SU-DHL-6 (cell line): Measurements from ENCODE around the gene ZBTB21.

Experiments
- H2AFZ ChIP-seq: fragments of 200-600 bp; sonication (generic); 2 replicates; pipeline ENCODE4 v1.6.1; 2014; ENCODE audit warnings: low read depth, mild to moderate bottlenecking, moderate library complexity, mixed read lengths, antibody characterized with exemption, low read length; ENCODE audit not compliant: severe bottlenecking
- H3F3A ChIP-seq: fragments of 200-600 bp; shearing (Covaris generic); 2 replicates; pipeline ENCODE4 v1.6.0; 2016; ENCODE audit warnings: antibody characterized with exemption, mild to moderate bottlenecking; ENCODE audit not compliant: insufficient read depth
- H3K27ac ChIP-seq: fragments of 200-600 bp; sonication (generic); 2 replicates; pipeline ENCODE4 v1.5.1; 2016; ENCODE audit warnings: low read depth, mild to moderate bottlenecking, low read length, moderate library complexity, mixed read lengths
- H3K27me3 ChIP-seq: fragments of 200-600 bp; sonication (generic), shearing (Covaris generic); 2 replicates; pipeline ENCODE4 v1.6.0; 2014; ENCODE audit warnings: mild to moderate bottlenecking, low read length
- H3K36me3 ChIP-seq: fragments of 200-600 bp; sonication (generic); 2 replicates; pipeline ENCODE4 v1.6.1; 2014; ENCODE audit warnings: mild to moderate bottlenecking, low read length, mixed read lengths
- H3K4me2 ChIP-seq: fragments of 300-600, 200-600 bp; shearing (Covaris generic), sonication (generic); 2 replicates; pipeline ENCODE4 v1.6.0; 2014; ENCODE audit warnings: low read length, low read depth, mild to moderate bottlenecking; ENCODE audit not compliant: poor library complexity, severe bottlenecking
- H3K4me3 ChIP-seq: fragments of 200-600 bp; sonication (generic); 2 replicates; pipeline ENCODE4 v1.5.1; 2014; ENCODE audit warnings: antibody characterized with exemption, low read length, mild to moderate bottlenecking, mixed read lengths; ENCODE audit not compliant: insufficient read depth, poor library complexity, severe bottlenecking
- H3K79me2 ChIP-seq: fragments of 200-600 bp; sonication (generic); 2 replicates; pipeline ENCODE4 v1.6.1; 2014; ENCODE audit warnings: mild to moderate bottlenecking, low read length, moderate library complexity; ENCODE audit not compliant: insufficient read depth
- H3K9ac ChIP-seq: fragments of 200-600 bp; sonication (generic); 2 replicates; pipeline ENCODE4 v1.7.0; 2014; ENCODE audit warnings: mild to moderate bottlenecking, low read length
- H3K9me2 ChIP-seq: fragments of 200-600 bp; sonication (generic); replicated peaks from 2 replicates; pipeline ENCODE4 v1.6.1; 2014; ENCODE audit warnings: low read length; ENCODE audit not compliant: insufficient read depth
- H3K9me3 ChIP-seq: fragments of 200-600 bp; sonication (generic); 2 replicates; pipeline ENCODE4 v1.6.1; 2014; ENCODE audit warnings: low read length, mixed read lengths; ENCODE audit not compliant: insufficient read depth
- H4K20me1 ChIP-seq: fragments of 200-600 bp; sonication (generic); 2 replicates; pipeline ENCODE4 v1.6.1; 2014; ENCODE audit warnings: low read depth, mild to moderate bottlenecking, antibody characterized with exemption, low read length, moderate library complexity, mixed read lengths
- CTCF ChIP-seq: fragments of 200-600 bp; sonication (generic); IDR thresholded peaks from one replicate; pipeline ENCODE4 v1.5.1; 2017; ENCODE audit warnings: antibody characterized with exemption, mild to moderate bottlenecking, low read length, moderate library complexity; ENCODE audit not compliant: insufficient read depth, poor library complexity, severe bottlenecking
- EZH2phosphoT487 ChIP-seq: fragments of 200-600 bp; sonication (generic), shearing (Covaris generic); conservative IDR thresholded peaks from 2 replicates; pipeline ENCODE4 v1.6.1; 2018; ENCODE audit warnings: mild to moderate bottlenecking, antibody characterized with exemption, low read length, moderate library complexity, mixed read lengths

ZBTB21 gene

GRCh38 chr21:41955516-41955915 is 54.6 kb downstream of the ZBTB21 start:
- no peaks in the 10 kb centered on the region for H3K27me3 ChIP-seq
- no peaks in the 10 kb centered on the region for H3K79me2 ChIP-seq
- H3K27ac ChIP-seq, result no peak overlapping the region
- no peaks in the 10 kb centered on the region for H3K9me2 ChIP-seq
- H4K20me1 ChIP-seq, result no peaks in the 10 kb centered on the region
- no peak overlapping the region for H3K4me2 ChIP-seq
- no peak overlapping the region for H2AFZ ChIP-seq
- H3F3A ChIP-seq, result no peaks in the 10 kb centered on the region
- no peaks in the 10 kb centered on the region for H3K9me3 ChIP-seq
- H3K9ac ChIP-seq, result no peak overlapping the region
- H3K4me3 ChIP-seq, result no peak overlapping the region
- H3K36me3 ChIP-seq, result no peaks in the 10 kb centered on the region
- TF ChIP-seq EZH2phosphoT487 (no peak), CTCF (no peak)

- no peaks in the 10 kb centered on the region for H4K20me1 ChIP-seq
- no peaks in the 10 kb centered on the region for H3F3A ChIP-seq
- no peaks in the 10 kb centered on the region for H3K36me3 ChIP-seq
- H3K9me2 ChIP-seq, result no peaks in the 10 kb centered on the region
- H3K9ac ChIP-seq, result no peak overlapping the region
- no peaks in the 10 kb centered on the region for H3K27me3 ChIP-seq
- H3K27ac ChIP-seq, result no peak overlapping the region
- H3K79me2 ChIP-seq, result no peaks in the 10 kb centered on the region
- H3K9me3 ChIP-seq, result no peaks in the 10 kb centered on the region
- no peak for TF ChIP-seq CTCF
- TF ChIP-seq EZH2phosphoT487, result no peak
- no peak overlapping the region for H3K4me3 ChIP-seq
- no peak overlapping the region for H2AFZ ChIP-seq
- H3K4me2 ChIP-seq, result no peak overlapping the region
Observed at GRCh38 chr21:41954654-41955499, 55.3 kb downstream of the ZBTB21 start.

GRCh38 chr21:41953831-41954653 is 56.1 kb downstream of the ZBTB21 start, which contains the start of gene C2CD2:
C2CD2 (minus strand) TSS chr21:41954018; CDS start chr21:41953648, 370 bp downstream.
- Histone ChIP-seq H3K4me3 (no peak within 1 kb of the TSS), H2AFZ (no peak within 1 kb of the TSS), H3K36me3 (no peaks in the 10 kb centered on the region), H3F3A (no peaks in the 10 kb centered on the region), H3K27ac (no peak within 1 kb of the TSS), H3K9me3 (no peaks in the 10 kb centered on the region), H3K9ac (no peak within 1 kb of the TSS), H3K27me3 (no peaks in the 10 kb centered on the region), H4K20me1 (no peaks in the 10 kb centered on the region), H3K4me2 (no peak within 1 kb of the TSS), H3K79me2 (no peaks in the 10 kb centered on the region), H3K9me2 (no peaks in the 10 kb centered on the region)
- TF ChIP-seq EZH2phosphoT487, result no peak
- TF ChIP-seq CTCF, result no peak
